Measurements from ENCODE around the gene ECT2.

GRCh38 chr3:172704001-172704400 is 46.5 kb upstream of the ECT2 start:
- TF ChIP-seq CTCF (conservative IDR thresholded peaks at IDR 0.05; ENCODE audit: low read depth, low read length), result no peak
- no peak for TF ChIP-seq EZH2 (IDR thresholded peaks at IDR 0.05; ENCODE audit: borderline replicate concordance, low read depth, low read length, poor library complexity, severe bottlenecking)

Measured in A673 (cell line).